ENCODE results near the gene PODXL2.

DNA sequence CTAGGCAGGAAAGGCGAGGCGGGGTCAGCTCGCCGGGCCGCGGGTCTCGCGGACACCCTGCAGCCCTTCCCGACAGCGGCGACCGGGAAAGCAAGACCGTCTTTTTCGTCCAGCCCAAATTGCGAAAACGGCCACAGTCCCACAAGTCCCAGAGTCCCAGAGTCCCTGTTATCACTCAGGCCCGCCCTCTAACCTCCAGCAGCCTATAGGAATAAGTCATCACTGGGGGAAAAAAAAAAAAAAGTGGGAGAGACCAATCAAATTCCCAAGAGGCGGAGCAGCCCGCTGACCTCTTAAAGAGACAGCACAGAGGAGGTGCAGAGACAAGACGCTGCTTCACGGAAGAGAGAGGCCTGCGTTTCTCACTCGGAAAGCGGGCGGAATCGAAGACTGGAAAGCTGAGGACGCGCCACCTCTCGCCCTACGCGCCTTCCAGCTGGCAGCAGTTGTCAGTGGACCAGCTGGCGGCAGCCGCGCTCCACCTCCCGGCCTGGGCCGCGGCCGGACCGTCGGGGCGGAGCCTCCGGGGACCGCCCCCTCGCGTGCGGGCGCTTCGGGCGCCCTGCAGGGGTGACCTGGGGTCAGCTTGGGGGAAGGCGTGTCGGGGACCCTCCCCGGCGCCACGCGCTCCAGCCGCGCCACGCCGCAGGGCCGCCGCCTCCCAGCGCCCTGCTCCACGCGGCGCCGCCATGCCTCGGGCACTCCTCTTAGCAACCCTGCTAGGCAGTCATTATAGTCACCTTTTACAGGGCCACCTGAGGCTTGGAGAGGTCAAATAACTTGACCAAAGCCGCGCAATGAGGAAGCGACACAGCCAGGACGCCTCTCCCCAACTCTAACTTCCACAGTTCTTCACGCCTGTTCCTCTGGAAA lies 38.2 kb upstream of the PODXL2 start, which contains the start of gene TPRA1:
- TF ChIP-seq, protein P1, sequence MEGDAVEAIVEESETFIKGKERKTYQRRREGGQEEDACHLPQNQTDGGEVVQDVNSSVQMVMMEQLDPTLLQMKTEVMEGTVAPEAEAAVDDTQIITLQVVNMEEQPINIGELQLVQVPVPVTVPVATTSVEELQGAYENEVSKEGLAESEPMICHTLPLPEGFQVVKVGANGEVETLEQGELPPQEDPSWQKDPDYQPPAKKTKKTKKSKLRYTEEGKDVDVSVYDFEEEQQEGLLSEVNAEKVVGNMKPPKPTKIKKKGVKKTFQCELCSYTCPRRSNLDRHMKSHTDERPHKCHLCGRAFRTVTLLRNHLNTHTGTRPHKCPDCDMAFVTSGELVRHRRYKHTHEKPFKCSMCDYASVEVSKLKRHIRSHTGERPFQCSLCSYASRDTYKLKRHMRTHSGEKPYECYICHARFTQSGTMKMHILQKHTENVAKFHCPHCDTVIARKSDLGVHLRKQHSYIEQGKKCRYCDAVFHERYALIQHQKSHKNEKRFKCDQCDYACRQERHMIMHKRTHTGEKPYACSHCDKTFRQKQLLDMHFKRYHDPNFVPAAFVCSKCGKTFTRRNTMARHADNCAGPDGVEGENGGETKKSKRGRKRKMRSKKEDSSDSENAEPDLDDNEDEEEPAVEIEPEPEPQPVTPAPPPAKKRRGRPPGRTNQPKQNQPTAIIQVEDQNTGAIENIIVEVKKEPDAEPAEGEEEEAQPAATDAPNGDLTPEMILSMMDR (IDR thresholded peaks at IDR 0.05), result peak in 2 of 6 experiments; percentile 30 to 45
- TF ChIP-seq POLR2A (IDR thresholded peaks at IDR 0.05), result peak in 1 of 4 donors; percentile 32
